Midbrain (tissue), 1 donor: ENCODE data around the gene PDZRN3.

Experiments
- DNase-seq: peaks from one replicate; lab custom pipeline; 2025; lab: John Stamatoyannopoulos, UW

Gene PDZRN3

DNA sequence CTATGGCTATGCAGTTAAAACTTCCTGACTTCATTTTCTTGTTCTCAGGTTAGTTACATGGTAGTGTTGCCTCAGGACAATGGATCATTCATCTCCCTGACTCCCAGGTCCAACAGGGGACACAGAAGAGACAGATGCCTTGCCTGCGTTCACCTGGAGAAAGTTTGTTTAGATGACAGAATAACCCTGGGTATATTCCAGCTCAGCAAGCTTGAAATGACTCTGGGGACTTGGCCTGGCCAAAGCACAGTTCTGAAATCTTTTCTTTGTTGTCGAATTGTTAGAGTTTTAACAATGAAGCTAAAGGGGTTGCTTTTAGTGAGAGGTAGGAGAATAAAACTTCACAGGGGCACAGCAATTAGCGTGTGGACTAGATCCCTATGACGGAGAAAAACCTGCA is 206.1 kb downstream of the PDZRN3 start:
- no peak for DNase-seq

- no peak for DNase-seq
Observed at GRCh38 chr3:73415118-73415517, 209.6 kb downstream of the PDZRN3 start.

DNA sequence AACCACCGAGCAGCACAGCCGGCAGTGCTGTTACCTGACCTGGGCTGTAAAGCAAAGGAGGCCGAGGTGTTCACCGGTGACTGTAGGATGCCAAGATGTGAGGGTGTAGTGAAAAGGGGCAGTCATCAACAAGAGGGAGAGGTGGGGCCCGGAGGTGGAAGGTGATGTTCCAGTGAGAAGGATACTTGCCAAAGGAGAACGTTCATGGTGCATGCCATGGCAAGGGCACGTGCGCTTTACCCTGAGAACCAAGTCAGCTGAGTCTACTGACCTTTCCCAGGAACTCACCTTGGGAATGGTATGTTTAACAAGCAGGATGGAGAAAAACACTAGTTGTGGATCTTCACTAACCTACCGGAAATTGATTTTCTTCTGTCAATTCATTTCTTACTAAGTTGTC is 211.1 kb downstream of the PDZRN3 start:
- DNase-seq, result no peak

DNA sequence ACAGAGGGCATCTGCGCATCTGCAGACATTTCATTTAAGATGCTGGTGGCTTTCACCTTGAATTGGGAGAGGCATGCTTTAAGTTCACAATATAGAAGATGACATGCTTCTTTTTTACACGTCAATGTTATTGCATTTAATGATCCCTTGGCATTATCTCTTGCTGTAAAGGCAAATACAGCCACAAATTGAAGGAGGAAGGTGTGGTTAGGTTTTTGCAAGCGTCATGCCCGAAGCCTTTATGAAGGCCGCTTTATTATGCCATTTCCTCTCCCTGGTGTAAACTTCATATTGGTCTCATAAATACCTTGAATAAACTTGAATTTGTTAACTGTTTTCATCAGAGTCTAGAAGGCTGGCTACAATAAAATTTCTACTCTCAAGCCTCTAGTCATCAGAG is 212.7 kb downstream of the PDZRN3 start:
- no peak for DNase-seq

DNA sequence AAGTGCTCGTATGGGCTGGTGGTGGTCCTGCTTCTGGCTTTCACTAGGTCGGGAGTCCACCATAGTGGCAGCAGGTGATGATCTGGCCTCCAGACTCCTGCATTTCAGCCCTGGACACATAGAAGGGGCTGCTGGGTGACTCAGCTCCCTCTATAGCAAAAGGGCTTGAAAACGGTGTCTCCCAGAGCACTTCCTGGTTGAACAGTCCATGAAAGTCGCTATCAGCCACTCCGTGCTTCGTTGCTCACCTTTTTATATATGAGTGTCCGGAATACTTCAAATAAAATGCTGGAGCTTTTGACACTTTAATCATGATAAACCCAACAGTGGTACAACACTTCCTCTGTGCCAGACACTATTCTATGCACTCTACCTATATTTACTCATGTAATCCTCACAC is 213.2 kb downstream of the PDZRN3 start:
- DNase-seq, result no peak

DNA sequence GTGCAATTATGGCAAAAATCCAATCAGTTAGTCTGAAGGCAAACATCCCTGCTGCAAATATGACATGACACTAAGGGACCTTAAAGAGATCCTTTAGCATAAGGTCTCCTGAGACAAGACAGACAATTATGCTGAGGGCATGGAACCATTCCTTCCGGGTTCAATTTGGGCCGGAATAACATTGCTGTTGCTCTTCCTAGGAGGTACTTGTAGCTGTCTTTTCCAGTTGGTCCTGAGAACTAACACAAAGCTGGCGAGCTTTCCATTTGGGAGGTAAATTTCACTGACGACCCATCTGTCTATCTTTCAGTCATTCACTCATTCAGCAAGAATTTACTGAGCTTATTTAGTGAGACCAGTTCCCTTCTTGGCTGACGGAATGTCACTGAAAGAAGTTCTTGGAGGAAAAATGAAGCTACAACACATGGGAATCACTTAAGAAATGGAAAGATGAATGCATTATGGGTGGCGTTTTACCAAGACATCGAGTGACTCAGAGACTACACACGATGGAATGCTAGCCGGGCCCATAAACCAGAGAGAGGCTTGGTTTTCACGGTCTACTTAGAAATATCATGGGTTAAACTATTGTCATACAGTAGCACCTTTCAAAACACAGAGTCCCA is 215.5 kb downstream of the PDZRN3 start:
- no peak for DNase-seq

DNA sequence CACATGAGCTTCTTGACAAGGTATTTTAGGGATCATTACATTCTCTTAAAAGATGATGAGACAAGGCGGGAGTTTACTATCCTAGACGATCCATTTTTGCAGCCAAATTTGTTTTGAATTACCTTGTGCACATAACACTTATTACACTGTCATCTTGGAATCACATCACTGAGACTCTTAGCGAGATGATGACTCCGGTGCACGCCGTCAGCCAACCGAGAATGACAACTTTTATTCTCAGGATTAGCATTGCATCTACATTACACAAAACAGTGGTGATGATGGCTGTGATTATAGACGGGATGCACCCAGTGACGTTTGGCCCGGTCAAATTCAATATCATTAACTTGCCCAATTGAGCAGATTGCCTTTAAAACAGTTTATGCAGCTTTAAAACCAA is 216.1 kb downstream of the PDZRN3 start:
- DNase-seq, result no peak

GRCh38 chr3:73407577-73407976 is 217.2 kb downstream of the PDZRN3 start:
- DNase-seq, result no peak

- DNase-seq, result no peak
Observed at GRCh38 chr3:73405853-73406252, 218.9 kb downstream of the PDZRN3 start.

GRCh38 chr3:73405000-73405399 is 219.7 kb downstream of the PDZRN3 start:
- DNase-seq, result no peak

DNA sequence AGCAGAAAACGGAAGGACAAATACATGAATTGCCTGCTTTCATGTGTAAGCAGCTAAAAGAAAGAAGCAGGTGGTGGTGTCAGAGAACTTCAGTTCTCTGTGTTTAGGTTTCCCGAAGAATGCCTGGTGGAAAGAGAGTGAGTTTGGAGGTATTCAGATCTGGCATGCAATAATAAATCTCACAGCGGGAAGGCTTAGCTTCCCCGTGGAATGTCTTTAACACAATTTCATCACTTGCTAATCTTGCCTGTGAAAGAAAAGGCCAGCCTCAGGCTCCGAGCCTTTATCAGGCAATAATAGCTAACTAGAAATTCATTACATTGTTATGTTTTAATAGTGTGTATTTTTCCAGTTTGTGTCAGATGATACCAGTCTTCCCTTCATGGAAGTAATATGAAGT is 220.3 kb downstream of the PDZRN3 start:
- DNase-seq, result no peak

GRCh38 chr3:73403444-73403843 is 221.3 kb downstream of the PDZRN3 start:
- no peak for DNase-seq

DNA sequence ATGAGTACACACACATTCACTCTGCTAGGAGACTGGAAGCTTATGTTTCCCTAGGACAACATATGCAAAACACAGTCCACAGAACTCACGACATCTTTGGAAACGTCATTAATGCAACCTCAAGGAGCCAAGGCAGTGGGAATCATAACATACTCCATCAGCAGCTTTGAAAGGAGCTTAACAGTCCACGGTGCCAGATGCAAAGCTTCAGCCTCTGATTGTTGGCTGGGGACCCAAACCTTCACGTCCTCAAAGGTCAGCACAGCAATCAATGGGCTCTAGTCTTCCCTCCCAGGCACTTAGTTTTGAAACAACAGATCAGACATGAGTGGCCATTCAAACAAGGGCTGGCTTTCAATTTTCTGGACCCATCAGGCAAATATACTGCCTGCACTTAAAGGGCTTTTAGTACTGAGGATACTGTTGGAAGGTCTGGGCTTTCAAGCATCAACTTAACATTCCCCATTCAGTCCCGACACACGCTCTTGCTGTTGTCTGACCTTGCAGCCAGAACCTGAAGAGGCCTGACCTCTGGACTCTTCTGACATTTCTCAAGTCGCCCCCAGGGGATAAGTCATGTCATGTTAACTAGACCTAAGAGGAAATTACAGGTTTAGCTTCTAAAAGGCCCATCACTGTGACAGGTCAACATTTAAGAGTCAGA is 223.0 kb downstream of the PDZRN3 start:
- no peak for DNase-seq

GRCh38 chr3:73401059-73401458 is 223.7 kb downstream of the PDZRN3 start:
- DNase-seq, result no peak

DNA sequence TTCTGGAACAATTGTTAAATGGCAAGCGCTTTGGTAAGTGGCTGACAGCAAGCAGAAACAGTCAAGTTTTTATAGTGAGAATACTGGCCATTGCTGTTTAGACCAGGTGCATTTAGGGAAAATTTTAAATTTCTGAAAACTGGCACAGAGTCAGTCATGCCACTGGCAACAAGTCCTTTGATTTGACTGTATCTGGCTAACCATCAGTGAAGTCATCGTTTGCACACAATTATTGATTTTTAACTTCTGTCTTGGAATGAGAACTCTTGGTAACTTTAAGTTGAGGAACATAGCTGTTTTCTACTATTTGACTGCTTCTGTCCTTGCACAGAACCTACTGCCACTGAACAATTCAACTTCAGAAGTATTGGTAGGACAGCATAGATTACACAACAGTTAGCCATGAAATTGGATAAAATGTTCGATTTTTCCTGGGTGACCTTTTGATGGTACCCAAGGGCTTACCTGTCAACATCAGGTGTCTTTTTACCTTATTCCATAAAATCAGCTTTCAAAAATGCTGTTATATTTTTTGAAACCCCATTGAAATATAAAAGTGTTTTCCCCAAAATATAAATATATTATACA is 225.0 kb downstream of the PDZRN3 start:
- DNase-seq, result no peak

GRCh38 chr3:73399106-73399505 is 225.6 kb downstream of the PDZRN3 start:
- DNase-seq, result no peak

GRCh38 chr3:73398084-73398483 is 226.7 kb downstream of the PDZRN3 start:
- no peak for DNase-seq

GRCh38 chr3:73394240-73394639 is 230.5 kb downstream of the PDZRN3 start:
- DNase-seq, result no peak

- no peak for DNase-seq
Observed at GRCh38 chr3:73393005-73393404, 231.7 kb downstream of the PDZRN3 start.

- DNase-seq, result no peak
Observed at GRCh38 chr3:73391984-73392383, 232.8 kb downstream of the PDZRN3 start.

DNA sequence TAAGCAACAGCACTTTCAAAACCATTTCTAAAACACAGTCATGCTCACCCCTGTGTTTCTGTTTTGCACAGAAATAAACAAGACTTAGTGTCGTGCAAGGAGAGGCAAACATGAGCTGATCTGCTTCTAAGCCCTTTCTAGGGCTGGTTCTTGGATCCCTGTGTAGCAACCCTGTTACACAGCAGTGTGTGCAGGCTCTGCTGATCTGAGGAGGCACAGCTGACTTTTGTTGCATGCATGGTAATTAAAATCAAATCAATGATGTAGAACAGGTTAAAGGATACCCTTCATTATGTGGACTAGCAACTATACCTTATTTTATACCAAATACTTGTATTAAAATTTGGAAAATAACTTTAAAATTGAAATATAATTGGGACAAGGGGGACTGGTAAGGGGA is 234.8 kb downstream of the PDZRN3 start:
- DNase-seq, result no peak

GRCh38 chr3:73389117-73389813 is 235.5 kb downstream of the PDZRN3 start:
- no peak for DNase-seq

DNA sequence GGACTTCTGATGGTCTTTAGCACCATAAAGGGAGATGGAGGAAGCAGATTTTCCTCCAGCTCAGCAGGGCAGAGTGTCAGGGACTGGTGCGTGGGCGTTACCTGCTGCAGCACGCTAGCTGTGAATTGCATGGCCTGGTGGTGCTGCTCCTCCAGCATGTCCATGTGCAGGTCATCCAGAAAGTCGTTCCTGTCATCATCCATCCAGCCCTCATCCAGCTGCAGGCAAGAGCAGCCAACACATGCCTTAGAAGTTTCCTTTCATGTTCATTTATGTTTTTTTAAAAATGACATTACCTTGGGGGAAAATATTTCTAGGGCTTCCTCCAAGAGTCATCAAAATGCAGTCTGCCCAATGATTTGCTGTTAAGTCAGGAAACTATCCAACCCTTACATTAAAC is 239.2 kb downstream of the PDZRN3 start:
- no peak for DNase-seq
